Glutamatergic neuron (in vitro differentiated cells): ENCODE results near the gene CD69. TPM values are rescaled to one million over a fixed set of nuclear protein-coding genes. Genes with fewer than 3 reads are reported as not detected.

Experiments
- DNase-seq: peaks from one replicate; pipeline ENCODE4 v3.0.0; 2022
- H3K27ac Mint-ChIP-seq: one replicate; pipeline ENCODE4 v1.8.0; 2020; ENCODE audit warnings: mild to moderate bottlenecking, mixed read lengths, inconsistent platforms; ENCODE audit not compliant: unreplicated experiment
- H3K27me3 Mint-ChIP-seq: one replicate; pipeline ENCODE4 v1.8.0; 2020; ENCODE audit warnings: mild to moderate bottlenecking, moderate library complexity, mixed read lengths, inconsistent platforms; ENCODE audit not compliant: unreplicated experiment
- H3K36me3 Mint-ChIP-seq: one replicate; pipeline ENCODE4 v1.8.0; 2020; ENCODE audit warnings: mild to moderate bottlenecking, mixed read lengths, inconsistent platforms; ENCODE audit not compliant: unreplicated experiment
- H3K4me1 Mint-ChIP-seq: one replicate; pipeline ENCODE4 v1.8.0; 2020; ENCODE audit warnings: mild to moderate bottlenecking, low read depth, mixed read lengths, inconsistent platforms; ENCODE audit not compliant: unreplicated experiment
- H3K4me3 Mint-ChIP-seq: one replicate; pipeline ENCODE4 v1.8.0; 2020; ENCODE audit warnings: mild to moderate bottlenecking, mixed read lengths, inconsistent platforms; ENCODE audit not compliant: unreplicated experiment
- H3K9me3 Mint-ChIP-seq: one replicate; pipeline ENCODE4 v1.8.0; 2020; ENCODE audit warnings: mild to moderate bottlenecking, moderate library complexity, mixed read lengths, inconsistent platforms; ENCODE audit not compliant: unreplicated experiment
- long read RNA-seq: library from polyadenylated mRNA; unstranded; transcript quantifications from one replicate; pipeline ENCODE4 v2.0.0, GENCODE V29; 2020; ENCODE audit not compliant: unreplicated experiment
- total RNA-seq: library from RNA; stranded (reverse); fragmentation: NEBNext Ultra II Directional; extraction: Animal tissue kit (Norgen Biotek cat#: 25700); gene quantifications from one replicate; pipeline ENCODE4 v1.2.1, GENCODE V29; 2021; ENCODE audit not compliant: unreplicated experiment
- TF ChIP-seq, protein P1 (sequence below): fragments of 200-600 bp; sonication (generic); IDR thresholded peaks from one replicate; pipeline ENCODE4 v1.5.0; 2021; ENCODE audit not compliant: partially characterized antibody, unreplicated experiment

CD69 gene
- not detected for total RNA-seq
- long read RNA-seq: 0 reads

DNA sequence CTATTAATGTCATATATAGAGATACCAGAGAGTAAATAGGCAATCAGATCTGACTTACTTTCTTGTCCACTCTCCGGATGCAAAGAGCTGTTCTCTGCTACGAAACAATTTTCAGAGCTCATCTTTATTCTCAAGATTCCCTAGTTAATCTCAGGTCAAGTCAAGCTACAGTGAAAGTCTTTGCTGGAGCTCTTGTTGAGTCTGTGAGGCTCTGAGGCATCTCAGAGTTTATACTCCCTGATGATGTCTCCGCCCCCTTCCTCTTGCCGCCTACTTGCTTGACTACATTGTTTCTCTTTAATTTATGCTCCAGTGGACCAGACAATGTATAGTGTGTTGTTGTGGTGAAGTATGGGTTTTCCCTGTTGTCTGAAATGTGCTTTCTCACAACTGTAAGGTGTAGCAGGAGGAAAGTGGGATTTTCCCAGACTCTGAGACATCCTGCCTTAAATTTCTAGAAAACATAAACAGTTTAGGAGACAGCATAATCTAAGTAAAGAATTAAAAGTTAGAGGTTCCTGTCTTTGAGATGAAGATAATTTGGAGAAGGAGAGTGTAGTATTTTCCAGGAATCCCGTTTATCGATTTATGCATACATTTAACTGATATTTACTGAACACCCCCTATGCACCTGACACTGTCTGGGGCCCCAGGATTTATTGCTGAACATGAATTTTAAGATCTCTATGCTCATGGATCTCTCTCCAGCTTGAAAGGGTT lies at the start of gene CD69:
Gene CD69, minus strand, starts transcription at position 203 of the 720 bp plus-strand sequence. Its CDS starts 81 bp downstream, at position 122.
- Mint-ChIP-seq H3K4me3 (no peak within 1 kb of the TSS), H3K36me3 (no peaks in the 10 kb centered on the region), H3K27ac (no peak within 1 kb of the TSS), H3K9me3 (no peaks in the 10 kb centered on the region), H3K27me3 (no peaks in the 10 kb centered on the region), H3K4me1 (no peaks in the 10 kb centered on the region)
- TF ChIP-seq, protein P1, sequence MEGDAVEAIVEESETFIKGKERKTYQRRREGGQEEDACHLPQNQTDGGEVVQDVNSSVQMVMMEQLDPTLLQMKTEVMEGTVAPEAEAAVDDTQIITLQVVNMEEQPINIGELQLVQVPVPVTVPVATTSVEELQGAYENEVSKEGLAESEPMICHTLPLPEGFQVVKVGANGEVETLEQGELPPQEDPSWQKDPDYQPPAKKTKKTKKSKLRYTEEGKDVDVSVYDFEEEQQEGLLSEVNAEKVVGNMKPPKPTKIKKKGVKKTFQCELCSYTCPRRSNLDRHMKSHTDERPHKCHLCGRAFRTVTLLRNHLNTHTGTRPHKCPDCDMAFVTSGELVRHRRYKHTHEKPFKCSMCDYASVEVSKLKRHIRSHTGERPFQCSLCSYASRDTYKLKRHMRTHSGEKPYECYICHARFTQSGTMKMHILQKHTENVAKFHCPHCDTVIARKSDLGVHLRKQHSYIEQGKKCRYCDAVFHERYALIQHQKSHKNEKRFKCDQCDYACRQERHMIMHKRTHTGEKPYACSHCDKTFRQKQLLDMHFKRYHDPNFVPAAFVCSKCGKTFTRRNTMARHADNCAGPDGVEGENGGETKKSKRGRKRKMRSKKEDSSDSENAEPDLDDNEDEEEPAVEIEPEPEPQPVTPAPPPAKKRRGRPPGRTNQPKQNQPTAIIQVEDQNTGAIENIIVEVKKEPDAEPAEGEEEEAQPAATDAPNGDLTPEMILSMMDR: no peak
- DNase-seq: no peak

DNA sequence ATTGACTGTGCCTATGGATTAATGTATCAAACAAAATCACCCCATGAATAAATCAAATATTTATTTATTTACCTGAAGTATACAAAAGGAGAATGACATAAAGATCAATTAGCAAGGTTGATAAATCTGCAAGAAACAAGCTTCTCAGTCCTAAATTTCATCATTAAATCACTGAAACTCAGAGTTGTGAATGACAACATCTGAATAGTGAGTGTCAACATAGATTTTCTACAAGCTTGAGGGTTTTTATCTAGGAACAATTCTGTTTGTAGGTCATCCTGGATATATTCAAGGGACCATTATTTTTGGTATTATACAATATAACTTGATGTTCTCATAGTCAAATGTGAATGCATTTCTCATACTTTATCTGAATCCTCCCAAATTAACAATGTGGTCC lies 49.2 kb upstream of the CD69 start:
- TF ChIP-seq, protein P1: no peak
- Mint-ChIP-seq H3K4me1 (peaks cover 9% of the 10 kb centered on the region), H3K27me3 (no peaks in the 10 kb centered on the region), H3K4me3 (no peak overlapping the region), H3K9me3 (no peaks in the 10 kb centered on the region), H3K36me3 (no peaks in the 10 kb centered on the region), H3K27ac (no peak overlapping the region)
- no peak for DNase-seq

- Mint-ChIP-seq H3K36me3 (no peaks in the 10 kb centered on the region), H3K4me3 (no peak overlapping the region), H3K27me3 (no peaks in the 10 kb centered on the region), H3K4me1 (peaks cover 10% of the 10 kb centered on the region), H3K9me3 (no peaks in the 10 kb centered on the region), H3K27ac (no peak overlapping the region)
- TF ChIP-seq, protein P1: no peak
- no peak for DNase-seq
Observed at GRCh38 chr12:9809338-9809737, 48.6 kb upstream of the CD69 start.

DNA sequence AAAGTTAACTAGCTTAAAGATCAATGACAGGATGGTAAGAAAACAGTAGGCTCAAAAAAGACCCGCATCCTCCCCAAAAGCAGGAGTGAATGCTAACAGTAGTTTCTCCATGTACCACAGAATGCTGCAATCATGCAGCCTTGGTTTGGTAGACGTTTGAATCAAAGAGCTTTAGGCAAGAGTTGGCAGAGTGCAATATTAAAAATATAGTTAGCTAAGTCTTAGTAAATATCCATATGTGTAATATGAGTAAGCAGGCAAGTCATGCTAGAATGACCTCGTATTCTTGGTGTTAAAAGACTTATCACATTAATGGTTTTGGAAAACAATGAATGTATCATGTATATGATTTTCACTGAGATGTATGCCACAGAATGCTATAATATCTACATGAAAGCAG lies 47.8 kb upstream of the CD69 start:
- peaks cover 10% of the 10 kb centered on the region for H3K4me1 Mint-ChIP-seq
- H3K27ac Mint-ChIP-seq: no peak overlapping the region

GRCh38 chr12:9806714-9807113 lies 46.0 kb upstream of the CD69 start:
- Mint-ChIP-seq H3K27ac (no peak overlapping the region), H3K27me3 (no peaks in the 10 kb centered on the region), H3K9me3 (no peaks in the 10 kb centered on the region), H3K4me3 (no peak overlapping the region), H3K36me3 (no peaks in the 10 kb centered on the region), H3K4me1 (peaks cover 10% of the 10 kb centered on the region)
- DNase-seq: no peak
- TF ChIP-seq, protein P1: no peak

More for the DNA sequence above, 47.8 kb upstream of the CD69 start:
- Mint-ChIP-seq H3K27me3 (no peaks in the 10 kb centered on the region), H3K36me3 (no peaks in the 10 kb centered on the region), H3K9me3 (no peaks in the 10 kb centered on the region), H3K4me3 (no peak overlapping the region)
- TF ChIP-seq, protein P1: no peak
- DNase-seq: no peak
